Kasumi-1 (cell line): ENCODE measurements around the gene ATP2C2.
"Not testable (repeated sequence)": the region's sequence is repeated elsewhere in the genome, so short reads cannot be mapped to it uniquely, and the experiment has no call there.

Source experiments
- DNase-seq, 2 experiments: peaks; one replicate each; lab custom pipeline; 2025; lab: John Stamatoyannopoulos, UW

Gene ATP2C2

DNA sequence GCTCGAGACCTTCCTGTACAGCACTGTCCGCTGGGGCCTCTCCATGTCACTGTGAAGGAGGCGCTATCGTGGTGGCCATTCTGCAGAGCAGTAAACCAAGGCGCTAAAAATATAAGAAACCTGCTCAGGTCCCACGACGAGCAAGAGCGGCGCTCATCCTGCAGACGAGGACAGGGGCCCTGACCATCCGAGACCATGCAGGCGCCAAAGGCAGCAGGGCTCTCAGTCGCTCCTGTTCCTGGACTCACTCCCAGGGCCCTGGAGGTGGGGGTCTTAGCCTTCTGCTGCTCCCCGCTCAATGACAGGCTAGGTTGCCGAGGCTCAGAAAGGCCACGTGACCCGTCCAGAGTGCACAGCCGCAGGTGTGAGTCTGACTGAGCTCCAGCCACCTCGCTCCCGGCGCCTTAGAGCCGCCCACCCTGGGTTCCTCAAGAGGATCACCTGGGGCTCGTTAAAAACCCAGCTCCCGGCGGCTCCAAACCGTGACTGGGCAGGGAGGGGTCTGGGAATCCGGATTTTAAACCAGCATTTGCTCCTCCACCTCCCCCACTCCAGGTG is 509 bp upstream of the ATP2C2 start:
- DNase-seq, result no peak

DNA sequence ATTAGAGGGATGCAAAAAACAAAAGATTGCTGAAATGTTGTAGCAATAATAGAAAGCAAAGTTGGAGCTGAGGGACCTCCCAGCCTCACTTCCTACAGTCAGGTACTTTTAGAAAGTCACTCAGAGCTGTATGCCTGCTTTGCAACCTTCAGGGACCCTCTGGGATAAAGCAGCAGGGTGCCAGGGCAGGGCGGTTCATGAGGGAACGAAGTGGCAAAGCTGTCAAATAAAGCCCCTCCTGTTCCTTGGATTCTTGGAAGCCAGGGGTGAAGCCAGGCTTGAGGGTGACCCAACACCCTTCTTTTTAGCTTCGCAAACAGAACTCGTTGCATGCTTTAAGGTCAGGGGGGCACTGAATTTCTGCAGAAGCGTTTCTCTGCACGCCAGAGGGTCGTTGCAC is 767 bp downstream of the ATP2C2 start:
- no peak for DNase-seq

DNA sequence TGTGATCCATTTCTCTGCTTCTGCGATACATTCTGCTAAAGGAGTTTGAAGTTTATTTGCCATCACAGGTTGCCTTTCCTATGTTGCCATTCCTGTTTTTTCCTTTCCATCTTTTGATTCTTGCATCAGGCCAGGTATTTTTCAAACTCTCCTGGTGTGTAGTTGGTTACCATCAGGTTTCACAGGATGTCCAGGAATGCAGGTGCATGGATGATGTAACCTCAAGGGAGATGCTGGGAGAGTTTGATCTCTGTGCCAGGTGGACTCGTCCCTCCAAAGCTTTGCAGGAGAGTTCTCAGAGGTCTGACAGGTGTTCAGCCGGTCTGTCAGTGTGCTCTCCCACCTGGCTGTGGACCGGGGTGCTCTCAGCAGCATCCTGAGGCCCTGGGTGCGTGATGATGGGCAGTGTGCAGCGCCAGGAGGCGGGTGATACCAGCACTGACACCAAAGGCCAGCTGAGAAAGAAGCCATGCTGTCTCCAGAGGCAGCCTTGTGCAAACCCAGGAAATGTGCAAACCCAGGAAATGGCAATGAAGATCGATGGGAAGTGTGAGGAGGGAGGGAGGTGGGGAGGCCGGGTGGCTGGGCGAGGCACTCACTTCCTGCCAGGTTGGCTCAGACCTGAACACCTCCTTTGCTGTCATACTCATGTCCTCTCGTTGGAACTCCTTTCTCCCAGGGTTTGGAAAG is 1.7 kb downstream of the ATP2C2 start:
- DNase-seq, result no peak

DNA sequence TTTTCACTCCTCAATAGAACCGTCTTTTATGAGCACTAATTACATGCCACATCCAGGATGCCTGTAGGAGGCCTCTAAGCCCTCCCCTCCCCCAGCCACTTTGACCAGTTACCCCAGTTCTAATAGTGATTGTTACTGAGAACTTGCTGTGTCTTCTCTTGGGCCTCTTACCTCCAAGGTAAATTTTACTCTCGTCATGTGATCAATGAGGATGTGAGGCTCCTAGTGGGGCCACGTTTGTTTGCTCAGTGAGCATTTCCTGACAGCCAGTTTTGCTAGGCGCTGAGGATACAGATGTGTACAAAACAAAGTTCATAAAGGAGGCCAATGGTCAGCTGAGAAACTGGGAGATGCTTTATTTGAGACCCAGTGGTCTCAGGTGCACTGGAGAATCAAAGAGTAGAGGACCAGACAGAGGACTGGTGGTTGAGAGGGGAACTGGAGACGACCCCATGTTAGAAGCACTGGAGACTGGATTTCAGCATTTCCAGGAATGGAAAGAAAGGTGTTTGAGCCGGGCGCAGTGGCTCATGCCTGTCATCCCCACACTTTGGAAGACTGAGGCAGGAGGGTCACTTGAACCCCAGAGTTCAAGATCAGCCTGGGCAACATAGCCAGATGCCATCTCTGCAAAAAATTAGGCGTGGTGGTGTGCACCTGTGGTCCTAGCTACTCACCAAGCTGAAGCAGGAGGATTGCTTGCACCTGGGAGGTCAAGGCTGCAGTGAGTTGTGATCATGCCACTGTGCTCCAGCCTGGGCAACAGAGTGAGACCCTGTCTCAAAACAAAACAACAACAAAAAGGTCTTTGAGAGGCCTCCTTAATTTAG is 2.6 kb downstream of the ATP2C2 start:
- no peak for DNase-seq

DNA sequence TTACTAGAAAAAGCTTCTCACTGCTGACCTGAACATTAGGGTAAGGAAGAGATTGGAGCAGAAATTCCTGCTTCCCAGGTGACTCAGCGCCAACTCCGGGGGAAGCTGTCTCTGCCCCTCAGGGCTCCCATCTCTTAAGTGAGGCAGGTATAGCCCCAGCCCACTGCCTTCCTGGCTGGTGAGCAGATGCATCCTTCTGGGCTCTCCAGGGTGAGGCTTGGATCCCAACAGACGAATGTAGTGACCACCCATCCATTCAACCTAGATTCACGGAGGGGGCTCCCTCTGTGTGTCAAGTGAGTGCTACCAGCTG is 3.2 kb downstream of the ATP2C2 start:
- no peak for DNase-seq

DNA sequence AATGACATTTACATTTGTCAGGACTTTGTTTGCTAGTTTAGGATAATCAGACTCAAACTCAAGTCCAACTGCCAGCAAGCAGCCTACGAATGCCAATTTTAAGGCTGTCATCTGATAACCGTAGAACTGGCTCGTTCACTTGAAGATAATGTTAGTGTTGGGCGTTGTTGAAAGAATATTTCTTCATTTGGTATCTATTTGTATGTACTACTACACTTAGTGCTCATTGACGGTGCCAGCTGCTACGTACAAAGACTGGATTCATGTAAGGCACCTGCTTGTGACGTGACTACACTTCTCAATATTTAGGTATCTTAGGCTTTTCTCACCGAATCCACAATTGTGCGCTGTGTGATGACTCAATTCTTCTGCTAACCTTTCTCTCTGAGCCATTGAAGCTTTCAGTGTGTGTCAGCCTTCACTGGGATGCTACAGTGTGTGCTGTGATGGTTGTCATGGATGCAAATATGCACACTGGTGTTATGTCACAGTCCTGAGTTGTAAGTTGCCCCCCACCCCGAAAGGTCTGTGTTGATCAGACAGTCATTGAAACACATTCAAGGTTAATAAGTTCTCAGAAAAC is 5.7 kb downstream of the ATP2C2 start:
- DNase-seq, result no peak

DNA sequence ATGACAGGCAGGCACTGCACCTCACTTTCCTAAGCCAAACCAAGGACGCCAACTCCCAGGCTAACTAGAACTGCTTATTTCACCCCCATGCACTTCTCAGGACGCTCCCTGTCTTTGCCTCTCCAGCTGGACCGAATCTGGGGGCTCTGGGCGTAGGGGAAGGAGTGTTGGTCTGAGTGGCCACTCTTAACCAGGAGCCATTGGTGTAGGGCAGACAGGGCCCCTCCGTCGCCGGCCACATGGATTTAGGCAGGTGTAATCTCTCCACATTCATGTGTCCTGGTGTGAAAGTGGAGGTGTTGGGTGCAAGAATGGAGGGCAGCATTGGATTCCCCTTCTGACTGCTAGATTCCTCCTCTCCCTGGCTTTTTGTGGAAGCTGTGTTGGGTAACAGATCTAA is 9.8 kb downstream of the ATP2C2 start:
- no peak for DNase-seq

DNA sequence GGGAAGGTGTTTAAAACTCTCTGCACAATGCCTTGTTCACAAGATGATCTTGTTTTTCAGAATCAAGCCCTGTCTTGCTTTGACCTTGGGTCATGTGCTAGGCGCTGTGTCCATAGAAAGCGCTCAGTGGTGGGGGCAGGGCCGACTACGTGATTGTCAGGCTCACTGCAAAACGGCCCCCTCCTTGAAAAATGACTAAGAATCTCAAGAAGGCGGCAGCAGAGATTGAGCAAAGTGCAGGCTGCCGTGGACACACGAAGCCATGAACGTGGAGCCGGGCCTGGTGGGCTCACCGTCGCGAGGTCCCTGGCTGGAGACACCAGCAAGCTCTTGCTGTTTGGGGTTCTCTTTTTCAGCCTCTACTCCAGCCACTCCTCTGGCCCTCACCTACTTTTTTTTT is 10.2 kb downstream of the ATP2C2 start:
- no peak for DNase-seq

GRCh38 chr16:84379008-84379708 is 10.8 kb downstream of the ATP2C2 start:
- no peak for DNase-seq

GRCh38 chr16:84379709-84380362 is 11.5 kb downstream of the ATP2C2 start:
- DNase-seq, result no peak

GRCh38 chr16:84380405-84380804 is 12.1 kb downstream of the ATP2C2 start:
- peak; percentile 80 to 86 for DNase-seq

DNA sequence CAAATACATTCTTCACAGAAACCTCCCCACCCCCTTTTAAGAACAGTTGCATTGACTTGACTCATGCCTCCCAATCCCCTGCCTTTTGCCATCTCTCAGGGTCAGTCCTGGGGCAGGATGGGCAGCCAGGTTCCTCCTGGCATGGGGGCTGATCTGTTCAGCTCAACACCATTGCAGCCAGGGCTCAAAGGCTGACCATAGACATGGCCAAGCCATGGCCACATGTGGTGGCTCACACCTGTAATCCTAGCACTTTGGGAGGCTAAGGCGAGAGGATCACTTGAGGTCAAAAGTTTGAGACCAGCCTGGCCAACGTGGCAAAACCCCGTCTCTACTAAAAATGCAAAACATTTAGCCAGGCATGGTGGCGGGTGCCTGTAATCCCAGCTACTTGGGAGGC is 14.1 kb downstream of the ATP2C2 start:
- DNase-seq, result no peak

- DNase-seq, result no peak
These were observed 14.8 kb downstream of the ATP2C2 start for GRCh38 chr16:84383106-84383505.

DNA sequence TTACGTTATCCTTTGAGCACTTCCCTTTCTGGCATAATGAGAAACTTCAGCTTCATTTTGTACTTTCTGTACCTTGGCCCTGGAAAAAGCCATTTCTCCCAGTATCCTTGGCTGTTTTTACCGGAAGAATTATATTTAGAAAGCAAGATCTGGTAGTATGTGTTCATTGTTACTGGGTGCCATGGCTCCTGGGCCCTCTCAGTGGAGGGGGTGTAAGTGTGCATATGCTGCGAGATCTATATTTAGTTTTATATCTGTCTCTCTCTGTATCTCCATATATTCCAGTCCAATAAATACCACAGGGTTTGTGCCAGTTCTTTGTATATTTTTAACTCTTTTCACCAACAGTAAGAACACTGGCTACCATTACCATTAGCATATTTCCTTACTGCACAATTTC is 17.7 kb downstream of the ATP2C2 start:
- DNase-seq, result no peak

DNA sequence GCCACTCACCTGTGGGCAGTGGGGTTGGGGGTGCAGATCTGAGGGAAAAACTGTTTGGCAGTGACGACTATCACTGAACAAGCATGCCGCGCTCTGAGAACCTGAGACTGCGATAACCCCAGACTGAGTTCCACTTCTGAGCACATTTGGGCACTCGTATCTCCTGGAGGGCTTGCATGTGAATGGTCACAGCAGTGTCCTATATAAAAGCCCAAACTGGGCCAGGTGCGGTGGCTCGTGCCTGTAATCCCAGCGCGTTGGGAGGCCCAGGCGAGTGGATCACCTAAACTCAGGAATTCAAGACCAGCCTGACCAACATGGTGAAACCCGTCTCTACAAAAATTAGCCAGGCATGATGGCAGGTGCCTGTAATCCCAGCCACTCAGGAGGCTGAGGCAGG is 18.7 kb downstream of the ATP2C2 start:
- no peak for DNase-seq

GRCh38 chr16:84390131-84390785 is 21.9 kb downstream of the ATP2C2 start:
- no peak for DNase-seq

DNA sequence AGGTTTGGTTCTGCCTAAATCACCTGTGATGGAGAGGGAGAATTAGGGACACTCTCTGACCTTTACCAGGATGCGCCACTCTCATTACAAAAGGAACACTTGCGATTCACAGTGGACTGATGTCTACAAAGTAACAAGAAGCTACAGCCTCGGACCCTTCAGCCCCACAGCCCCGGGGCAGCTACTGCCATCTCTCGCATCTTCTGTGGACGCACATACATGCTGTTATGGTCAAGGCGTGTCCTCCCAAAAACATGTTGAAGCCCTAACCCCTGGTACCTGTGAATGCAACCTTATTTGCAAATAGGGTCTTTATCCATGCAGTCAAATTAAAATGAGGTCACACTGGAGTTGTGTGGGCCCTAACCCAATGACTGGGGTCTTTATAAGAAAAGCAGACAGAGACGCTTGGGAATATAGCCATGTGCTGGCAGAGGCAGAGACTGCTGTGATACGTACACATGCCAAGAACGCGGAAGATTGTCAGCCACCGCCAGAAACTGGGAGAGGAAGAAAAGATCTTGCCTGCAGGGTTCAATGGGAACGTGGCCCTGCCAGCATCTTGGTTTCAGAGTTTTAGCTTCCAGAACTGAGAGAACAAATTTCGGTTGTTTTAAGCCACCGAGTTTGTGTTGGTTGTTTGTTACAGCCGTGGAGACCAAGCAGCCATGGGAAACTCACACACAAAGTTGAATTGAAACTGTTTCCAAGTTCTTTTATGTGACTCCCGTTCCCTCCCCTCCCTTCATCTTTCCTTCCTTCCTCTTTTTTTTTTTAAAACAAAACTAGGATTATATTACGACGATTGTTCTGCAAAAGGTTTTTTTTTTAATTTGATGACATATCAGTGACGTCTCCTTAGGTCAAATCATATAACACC is 23.1 kb downstream of the ATP2C2 start:
- peak; percentile 8 to 31 for DNase-seq

- no peak for DNase-seq
These were observed 23.7 kb downstream of the ATP2C2 start for GRCh38 chr16:84392031-84392360.

GRCh38 chr16:84396082-84396481 is 27.7 kb downstream of the ATP2C2 start:
- not testable (repeated sequence) for DNase-seq

DNA sequence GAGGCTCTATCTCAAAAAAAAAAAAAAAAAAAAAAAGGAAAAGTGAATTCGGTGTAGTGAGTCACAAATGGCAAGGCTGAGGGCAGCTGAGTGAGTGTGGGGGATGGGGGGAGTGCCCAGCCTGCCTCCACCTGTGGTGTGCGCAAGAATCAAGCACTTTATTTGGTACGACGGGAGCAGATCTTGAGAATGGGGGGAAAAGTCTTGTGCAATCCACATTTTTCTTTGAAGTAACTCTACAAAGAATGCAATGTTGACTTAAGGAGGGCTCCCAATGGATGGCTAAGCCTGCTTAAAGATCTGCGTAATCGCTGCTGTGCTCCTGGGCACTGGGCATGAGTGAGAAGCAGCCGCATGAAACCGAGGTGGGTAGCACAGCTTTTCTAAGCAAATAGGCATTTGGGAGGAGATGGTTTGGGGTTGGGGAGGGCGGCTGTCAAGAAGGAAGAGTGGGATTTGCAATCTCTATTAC is 28.2 kb downstream of the ATP2C2 start:
- DNase-seq, result no peak
